Smooth muscle cell (in vitro differentiated cells): Measurements from ENCODE around the gene TMEM39B. TPM values are rescaled to one million over a fixed set of nuclear protein-coding genes. Genes with fewer than 3 reads are reported as not detected.

Experiments used
- DNase-seq: peaks from one replicate; lab custom pipeline; 2025; ENCODE audit not compliant: unreplicated experiment; lab: John Stamatoyannopoulos, UW
- H2AFZ ChIP-seq: fragments of 200-600 bp; sonication (generic); 2 replicates; pipeline ENCODE4 v1.6.0; 2016; ENCODE audit warnings: antibody characterized with exemption, low read depth, mild to moderate bottlenecking
- H3F3A ChIP-seq: fragments of 200-600 bp; sonication (generic); 2 replicates; pipeline ENCODE4 v1.6.0; 2017; ENCODE audit warnings: antibody characterized with exemption, low read depth
- H3K27ac ChIP-seq: fragments of 200-600 bp; sonication (generic); 2 replicates; pipeline ENCODE4 v1.5.1; 2016; ENCODE audit warnings: low read depth, mild to moderate bottlenecking
- H3K27me3 ChIP-seq: fragments of 200-600 bp; sonication (generic); 2 replicates; pipeline ENCODE4 v1.6.1; 2016; ENCODE audit warnings: low read depth, mild to moderate bottlenecking
- H3K36me3 ChIP-seq: fragments of 200-600 bp; sonication (generic); 2 replicates; pipeline ENCODE4 v1.5.1; 2016; ENCODE audit warnings: low read depth
- H3K4me1 ChIP-seq: fragments of 200-600 bp; sonication (generic); 2 replicates; pipeline ENCODE4 v1.5.1; 2016; ENCODE audit warnings: low read depth
- H3K4me2 ChIP-seq: fragments of 200-600 bp; sonication (generic); 2 replicates; pipeline ENCODE4 v1.6.0; 2016; ENCODE audit warnings: mild to moderate bottlenecking
- H3K4me3 ChIP-seq: fragments of 200-600 bp; sonication (generic); 2 replicates; pipeline ENCODE4 v1.5.1; 2016; ENCODE audit warnings: mild to moderate bottlenecking
- H3K79me2 ChIP-seq: fragments of 200-600 bp; sonication (generic); 2 replicates; pipeline ENCODE4 v1.6.0; 2016; ENCODE audit warnings: low read depth, mild to moderate bottlenecking
- H3K9ac ChIP-seq: fragments of 200-600 bp; sonication (generic); 2 replicates; pipeline ENCODE4 v1.6.0; 2016; ENCODE audit warnings: low read depth
- H3K9me3 ChIP-seq: fragments of 200-600 bp; sonication (generic); replicated peaks from 2 replicates; pipeline ENCODE4 v1.5.1; 2016; ENCODE audit warnings: low read depth
- H4K20me1 ChIP-seq: fragments of 200-600 bp; sonication (generic); 2 replicates; pipeline ENCODE4 v1.6.0; 2016; ENCODE audit warnings: low read depth
- WGBS: methylation state at CpG from one replicate; pipeline ENCODE4 v1.1.7; 2016; ENCODE audit warnings: low lambda C conversion rate; 5-methylcytosine and 5-hydroxymethylcytosine counted together
- polyA plus RNA-seq: library from polyadenylated mRNA; unstranded; fragments of >200 nt; fragmentation: Nextera tagmentation; extraction: Ambion mirVana; gene quantifications from 2 replicates; pipeline ENCODE4 v1.2.1, GENCODE V29; 2016
- total RNA-seq: library from RNA; depleted of rRNA; stranded (reverse); fragments of >200 nt; gene quantifications from 2 replicates; pipeline ENCODE4 v1.2.3, GENCODE V29; 2014
- TF ChIP-seq, protein P1 (sequence below): fragments of 200-600 bp; sonication (generic); IDR thresholded peaks from 2 replicates; pipeline ENCODE4 v1.5.1; 2017; ENCODE audit warnings: borderline replicate concordance, mild to moderate bottlenecking, antibody characterized with exemption; ENCODE audit not compliant: insufficient read depth, poor library complexity, severe bottlenecking

The TMEM39B gene
- total and polyA plus RNA-seq, 2 experiments from 2014 or later: 7.5 to 9.4 TPM

GRCh38 chr1:32073299-32074229, 825 bp downstream of the TMEM39B start:
- 56% methylated on average over 23 of the region's 28 CpGs for WGBS
- TF ChIP-seq, protein P1, sequence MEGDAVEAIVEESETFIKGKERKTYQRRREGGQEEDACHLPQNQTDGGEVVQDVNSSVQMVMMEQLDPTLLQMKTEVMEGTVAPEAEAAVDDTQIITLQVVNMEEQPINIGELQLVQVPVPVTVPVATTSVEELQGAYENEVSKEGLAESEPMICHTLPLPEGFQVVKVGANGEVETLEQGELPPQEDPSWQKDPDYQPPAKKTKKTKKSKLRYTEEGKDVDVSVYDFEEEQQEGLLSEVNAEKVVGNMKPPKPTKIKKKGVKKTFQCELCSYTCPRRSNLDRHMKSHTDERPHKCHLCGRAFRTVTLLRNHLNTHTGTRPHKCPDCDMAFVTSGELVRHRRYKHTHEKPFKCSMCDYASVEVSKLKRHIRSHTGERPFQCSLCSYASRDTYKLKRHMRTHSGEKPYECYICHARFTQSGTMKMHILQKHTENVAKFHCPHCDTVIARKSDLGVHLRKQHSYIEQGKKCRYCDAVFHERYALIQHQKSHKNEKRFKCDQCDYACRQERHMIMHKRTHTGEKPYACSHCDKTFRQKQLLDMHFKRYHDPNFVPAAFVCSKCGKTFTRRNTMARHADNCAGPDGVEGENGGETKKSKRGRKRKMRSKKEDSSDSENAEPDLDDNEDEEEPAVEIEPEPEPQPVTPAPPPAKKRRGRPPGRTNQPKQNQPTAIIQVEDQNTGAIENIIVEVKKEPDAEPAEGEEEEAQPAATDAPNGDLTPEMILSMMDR: peak; percentile 21
- DNase-seq: no peak
- Histone ChIP-seq H3K36me3 (no peaks in the 10 kb centered on the region), H3K4me2 (peak overlapping the region; percentile 93), H3K4me3 (peak overlapping the region; percentile 86), H4K20me1 (peaks cover 3% of the 10 kb centered on the region), H3K4me1 (peaks cover 15% of the 10 kb centered on the region), H2AFZ (no peak overlapping the region), H3F3A (peaks cover 9% of the 10 kb centered on the region), H3K27me3 (no peaks in the 10 kb centered on the region), H3K27ac (peak overlapping the region; percentile 81), H3K9ac (peak overlapping the region; percentile 13), H3K79me2 (peaks cover 8% of the 10 kb centered on the region), H3K9me3 (no peaks in the 10 kb centered on the region)

DNA sequence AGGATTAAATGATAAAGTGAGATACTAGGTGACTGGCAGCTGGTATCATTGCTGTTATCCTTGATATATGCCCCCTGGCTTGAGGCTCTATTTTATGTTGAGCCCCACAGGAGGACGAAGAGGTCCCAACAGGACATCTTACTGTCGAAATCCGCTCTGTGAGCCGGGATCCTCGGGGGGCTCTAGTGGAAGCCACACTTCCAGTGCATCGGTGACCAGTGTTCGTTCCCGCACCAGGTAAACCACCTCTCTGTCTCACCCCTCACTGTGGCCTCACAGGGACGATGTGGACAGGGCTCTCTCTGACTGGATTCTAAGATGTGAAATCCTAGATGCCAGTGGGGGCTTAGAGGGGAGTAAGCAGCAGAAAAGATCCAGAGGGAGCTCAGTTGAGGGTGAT, 2.1 kb downstream of the TMEM39B start:
- WGBS: 97% methylated on average over 9 of the region's 9 CpGs
- TF ChIP-seq, protein P1: no peak
- Histone ChIP-seq H2AFZ (no peak overlapping the region), H3K4me1 (peaks cover 5% of the 10 kb centered on the region), H3K27me3 (no peaks in the 10 kb centered on the region), H3K4me2 (no peak overlapping the region), H3K9me3 (no peaks in the 10 kb centered on the region), H3K9ac (no peak overlapping the region), H4K20me1 (no peaks in the 10 kb centered on the region), H3K79me2 (peaks cover 8% of the 10 kb centered on the region), H3F3A (no peaks in the 10 kb centered on the region), H3K4me3 (no peak overlapping the region), H3K36me3 (no peaks in the 10 kb centered on the region), H3K27ac (no peak overlapping the region)
- DNase-seq: no peak

- no peaks in the 10 kb centered on the region for H4K20me1 ChIP-seq
- no peaks in the 10 kb centered on the region for H3K9me3 ChIP-seq
- no peaks in the 10 kb centered on the region for H3K27me3 ChIP-seq
- H2AFZ ChIP-seq: no peak overlapping the region
- H3K27ac ChIP-seq: no peak overlapping the region
- H3K79me2 ChIP-seq: peaks cover 8% of the 10 kb centered on the region
- TF ChIP-seq, protein P1: no peak
- no peak for DNase-seq
- no peak overlapping the region for H3K4me3 ChIP-seq
- H3F3A ChIP-seq: no peaks in the 10 kb centered on the region
- no peak overlapping the region for H3K4me2 ChIP-seq
- H3K36me3 ChIP-seq: peaks cover 7% of the 10 kb centered on the region
- H3K4me1 ChIP-seq: no peaks in the 10 kb centered on the region
- WGBS: 88% methylated on average over 3 of the region's 3 CpGs
- H3K9ac ChIP-seq: no peak overlapping the region
Measured at GRCh38 chr1:32077451-32077850, 4.7 kb downstream of the TMEM39B start.
